H9 (cell line): Measurements from ENCODE around the gene TNXB. TPM values are rescaled to one million over a fixed set of nuclear protein-coding genes. Genes with fewer than 3 reads are reported as not detected.

ENCODE experiments used
- DNase-seq: peaks from one replicate; pipeline ENCODE4 v3.0.0-alpha.2; 2017
- H2AFZ ChIP-seq: one replicate; pipeline ENCODE4 v1.6.1; 2013; ENCODE audit warnings: mild to moderate bottlenecking, low read length, control low read depth, moderate library complexity
- H2AK5ac ChIP-seq: 2 replicates; pipeline ENCODE4 v1.6.1; 2013; ENCODE audit warnings: low read length, control low read depth, mixed read lengths; ENCODE audit not compliant: insufficient read length
- H2BK120ac ChIP-seq: one replicate; pipeline ENCODE4 v1.6.1; 2013; ENCODE audit warnings: low read depth, mild to moderate bottlenecking, low read length, control low read depth, inconsistent platforms; ENCODE audit not compliant: poor library complexity, severe bottlenecking
- H2BK12ac ChIP-seq: 2 replicates; pipeline ENCODE4 v1.6.1; 2013; ENCODE audit warnings: low read length, control low read depth, mixed read lengths, low read depth; ENCODE audit not compliant: insufficient read length
- H2BK15ac ChIP-seq: 2 replicates; pipeline ENCODE4 v1.6.1; 2013; ENCODE audit warnings: low read depth, low read length, control low read depth
- H2BK20ac ChIP-seq: one replicate; pipeline ENCODE4 v1.6.1; 2013; ENCODE audit warnings: low read depth, mild to moderate bottlenecking, low read length, control low read depth, inconsistent platforms; ENCODE audit not compliant: poor library complexity, severe bottlenecking
- H2BK5ac ChIP-seq: 2 replicates; pipeline ENCODE4 v1.6.1; 2013; ENCODE audit warnings: low read length, control low read depth, mixed read lengths; ENCODE audit not compliant: insufficient read length
- H3K14ac ChIP-seq: 2 replicates; pipeline ENCODE4 v1.6.1; 2013; ENCODE audit warnings: low read length, control low read depth; ENCODE audit not compliant: insufficient read depth
- H3K18ac ChIP-seq: 2 replicates; pipeline ENCODE4 v1.6.1; 2013; ENCODE audit warnings: low read depth, mild to moderate bottlenecking, mixed read lengths, low read length, control low read depth; ENCODE audit not compliant: insufficient read length
- H3K23ac ChIP-seq: 2 replicates; pipeline ENCODE4 v1.6.1; 2013; ENCODE audit warnings: low read length, control low read depth, mixed read lengths, low read depth; ENCODE audit not compliant: insufficient read length
- H3K23me2 ChIP-seq: 2 replicates; pipeline ENCODE4 v1.6.1; 2013; ENCODE audit warnings: low read depth, mild to moderate bottlenecking, mixed read lengths, low read length, control low read depth; ENCODE audit not compliant: insufficient read length, poor library complexity, severe bottlenecking
- H3K27ac ChIP-seq: 2 replicates; pipeline ENCODE4 v1.5.1; 2013; ENCODE audit warnings: low read length, control low read depth, mixed read lengths, low read depth; ENCODE audit not compliant: insufficient read length
- H3K27me3 ChIP-seq: 2 replicates; pipeline ENCODE4 v1.6.1; 2013; ENCODE audit warnings: low read length, control low read depth, inconsistent platforms; ENCODE audit not compliant: insufficient read depth
- H3K4ac ChIP-seq: 2 replicates; pipeline ENCODE4 v1.6.1; 2013; ENCODE audit warnings: low read depth, mild to moderate bottlenecking, control low read depth, inconsistent platforms, low read length, moderate library complexity
- H3K4me1 ChIP-seq: 2 replicates; pipeline ENCODE4 v1.6.1; 2013; ENCODE audit warnings: low read length, control low read depth, inconsistent platforms; ENCODE audit not compliant: insufficient read depth
- H3K4me2 ChIP-seq: 2 replicates; pipeline ENCODE4 v1.6.1; 2013; ENCODE audit warnings: low read length, control low read depth, mixed read lengths; ENCODE audit not compliant: insufficient read length, insufficient read depth
- H3K56ac ChIP-seq: 2 replicates; pipeline ENCODE4 v1.6.1; 2013; ENCODE audit warnings: low read depth, mild to moderate bottlenecking, mixed read lengths, low read length, control low read depth; ENCODE audit not compliant: insufficient read length
- H3K79me1 ChIP-seq: 2 replicates; pipeline ENCODE4 v1.6.1; 2013; ENCODE audit warnings: low read depth, mild to moderate bottlenecking, moderate library complexity, low read length, control low read depth, inconsistent platforms; ENCODE audit not compliant: insufficient read depth, poor library complexity, severe bottlenecking
- H3K79me2 ChIP-seq: 2 replicates; pipeline ENCODE4 v1.6.1; 2013; ENCODE audit warnings: low read length, control low read depth, inconsistent platforms; ENCODE audit not compliant: insufficient read depth
- H3K9ac ChIP-seq: 2 replicates; pipeline ENCODE4 v1.6.1; 2013; ENCODE audit warnings: low read length, control low read depth, mixed read lengths; ENCODE audit not compliant: insufficient read length; ENCODE audit errors: extremely low read depth
- H3K9me3 ChIP-seq: one replicate; pipeline ENCODE4 v1.6.1; 2013; ENCODE audit warnings: low read depth, low read length, inconsistent platforms; ENCODE audit not compliant: control insufficient read depth
- H3T11ph ChIP-seq: one replicate; pipeline ENCODE4 v1.6.1; 2013; ENCODE audit warnings: mild to moderate bottlenecking, low read length, control low read depth, inconsistent platforms
- H4K20me1 ChIP-seq: one replicate; pipeline ENCODE4 v1.6.1; 2013; ENCODE audit not compliant: control insufficient read depth, insufficient read length, insufficient read depth
- H4K5ac ChIP-seq: 2 replicates; pipeline ENCODE4 v1.6.1; 2013; ENCODE audit warnings: low read depth, mild to moderate bottlenecking, mixed read lengths, low read length, control low read depth; ENCODE audit not compliant: insufficient read length
- H4K8ac ChIP-seq: replicated peaks from 2 replicates; pipeline ENCODE4 v1.6.1; 2013; ENCODE audit warnings: low read length, control low read depth, mixed read lengths, low read depth; ENCODE audit not compliant: insufficient read length
- H4K91ac ChIP-seq: 2 replicates; pipeline ENCODE4 v1.6.1; 2013; ENCODE audit warnings: low read depth, mild to moderate bottlenecking, moderate library complexity, mixed read lengths, low read length, control low read depth; ENCODE audit not compliant: insufficient read length
- H3K27ac Mint-ChIP-seq, 3 experiments: 2 replicates in 2 of 3; 3 replicates in 1 of 3; pipeline ENCODE4 v1.8.0; 2020 to 2021; ENCODE audit warnings: mixed read lengths in 3 of 3, mild to moderate bottlenecking in 1 of 3, moderate library complexity in 1 of 3
- H3K27me3 Mint-ChIP-seq: 2 replicates; pipeline ENCODE4 v1.8.0; 2021; ENCODE audit warnings: low read depth, mild to moderate bottlenecking, moderate library complexity, mixed read lengths
- H3K36me3 Mint-ChIP-seq, 3 experiments: 2 replicates in 2 of 3; 3 replicates in 1 of 3; pipeline ENCODE4 v1.8.0; 2020 to 2021; ENCODE audit warnings: low read depth in 3 of 3, mixed read lengths in 3 of 3; ENCODE audit not compliant: insufficient read depth in 1 of 3
- H3K4me1 Mint-ChIP-seq, 2 experiments: 2 replicates each; pipeline ENCODE4 v1.8.0; 2020; ENCODE audit warnings: mixed read lengths in 2 of 2
- H3K4me3 Mint-ChIP-seq, 2 experiments: 2 replicates in 1 of 2; 3 replicates in 1 of 2; pipeline ENCODE4 v1.8.0; 2020 to 2021; ENCODE audit warnings: mild to moderate bottlenecking in 2 of 2, mixed read lengths in 2 of 2, moderate library complexity in 1 of 2
- H3K9me3 Mint-ChIP-seq, 2 experiments: 2 replicates in 1 of 2; 3 replicates in 1 of 2; pipeline ENCODE4 v1.8.0; 2020; ENCODE audit warnings: mild to moderate bottlenecking in 2 of 2, mixed read lengths in 2 of 2, moderate library complexity in 1 of 2
- CTCF ChIP-seq: fragments of 200-600 bp; sonication (generic); conservative IDR thresholded peaks from 3 replicates; pipeline ENCODE4 v1.8.0; 2021; ENCODE audit warnings: antibody characterized with exemption, mild to moderate bottlenecking
- WGBS: extraction: QIAGEN DNeasy Blood & Tissue Kit; methylation state at CpG from one replicate; pipeline ENCODE4 v1.1.7; 2013; ENCODE audit warnings: missing lambda C conversion rate, low lambda C conversion rate, mixed read lengths; ENCODE audit not compliant: insufficient read length; ENCODE audit errors: extremely low coverage; 5-methylcytosine and 5-hydroxymethylcytosine counted together
- total RNA-seq: library from RNA; stranded (reverse); gene quantifications from 2 replicates; pipeline ENCODE4 v1.2.1, GENCODE V29; 2021

TNXB gene
- total RNA-seq, 1 experiment from 2014 or later: 5.0 TPM

DNA sequence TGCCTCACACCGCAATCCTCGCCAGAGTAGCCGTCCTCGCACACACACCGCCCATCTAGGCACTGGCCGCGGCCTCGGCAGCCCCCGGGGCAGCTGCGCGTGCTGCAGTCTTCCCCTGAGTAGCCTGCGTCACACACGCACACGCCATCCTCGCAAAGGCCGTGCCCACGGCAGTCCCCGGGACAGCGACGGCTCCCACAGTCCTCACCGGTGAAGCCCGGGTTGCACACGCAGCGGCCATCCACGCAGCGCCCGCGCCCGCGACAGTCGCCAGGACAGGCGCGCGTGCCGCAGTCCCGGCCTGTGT, 13.1 kb downstream of the TNXB start:
- no peaks in the 10 kb centered on the region; a peak in 1 of 5 replicates for H3K9me3 Mint-ChIP-seq
- no peak overlapping the region for H3K27ac ChIP-seq
- no peak overlapping the region for H3T11ph ChIP-seq
- H2BK15ac ChIP-seq: no peak overlapping the region
- no peak overlapping the region for H2BK5ac ChIP-seq
- H4K8ac ChIP-seq: no peak overlapping the region
- no peaks in the 10 kb centered on the region; a peak in 1 of 4 replicates for H3K4me1 Mint-ChIP-seq
- H2AK5ac ChIP-seq: no peak overlapping the region
- H3K4me1 ChIP-seq: no peaks in the 10 kb centered on the region
- no peak overlapping the region for H2AFZ ChIP-seq
- H2BK120ac ChIP-seq: no peak overlapping the region
- no peaks in the 10 kb centered on the region for H3K79me1 ChIP-seq
- no peak overlapping the region for H3K56ac ChIP-seq
- no peak overlapping the region for H4K5ac ChIP-seq
- no peak overlapping the region for H3K18ac ChIP-seq
- H3K4me3 Mint-ChIP-seq: no peak overlapping the region
- H4K20me1 ChIP-seq: no peaks in the 10 kb centered on the region
- WGBS: no CpG with 5 or more reads among the region's 36 CpGs
- peaks cover 2% of the 10 kb centered on the region; the same call in 1 of the 2 replicates for H3K27me3 Mint-ChIP-seq
- H3K79me2 ChIP-seq: no peaks in the 10 kb centered on the region
- H3K4me2 ChIP-seq: no peak overlapping the region
- no peak overlapping the region for H3K27ac Mint-ChIP-seq
- H3K4ac ChIP-seq: no peak overlapping the region
- no peak overlapping the region for H3K14ac ChIP-seq
- H3K9me3 ChIP-seq: no peaks in the 10 kb centered on the region
- no peaks in the 10 kb centered on the region for H3K27me3 ChIP-seq
- H2BK12ac ChIP-seq: no peak overlapping the region
- H4K91ac ChIP-seq: no peak overlapping the region
- H3K23ac ChIP-seq: no peak overlapping the region
- H2BK20ac ChIP-seq: no peak overlapping the region
- no peak for TF ChIP-seq CTCF
- H3K9ac ChIP-seq: no peak overlapping the region
- no peak for DNase-seq
- no peaks in the 10 kb centered on the region for H3K36me3 Mint-ChIP-seq
- no peaks in the 10 kb centered on the region for H3K23me2 ChIP-seq
